Measurements from ENCODE around the gene BCL6. TPM values are rescaled to one million over a fixed set of nuclear protein-coding genes. Genes with fewer than 3 reads are reported as not detected.

BCL6 gene
- total RNA-seq, 2 experiments from 2014 or later = 76.6 to 79.6 TPM

GRCh38 chr3:187792521-187792920, 47.3 kb upstream of the BCL6 start:
- H3K27ac ChIP-seq (ENCODE audit: low read depth in 1 of 2, low read length in 2 of 2) = no peak overlapping the region
- H3K27me3 ChIP-seq (ENCODE audit: control insufficient read depth in 1 of 2, insufficient read depth in 2 of 2, low read length in 2 of 2) = no peaks in the 10 kb centered on the region
- CTCF ChIA-PET = no interaction called here
- H3K27ac Mint-ChIP-seq = no peak overlapping the region
- no peaks in the 10 kb centered on the region for H3K36me3 Mint-ChIP-seq (ENCODE audit: low read depth)
- no peak overlapping the region for H3K4me3 ChIP-seq (ENCODE audit: low read length)
- DNase-seq (no peak), ATAC-seq (ENCODE audit: poor library complexity) (no peak)
- no peaks in the 10 kb centered on the region for H3K36me3 ChIP-seq (ENCODE audit: insufficient read depth, low read length)
- POLR2A ChIA-PET = no interaction called here
- intact Hi-C loops (cut with DNase I, micrococcal nuclease) = no loop called here
- no peaks in the 10 kb centered on the region for H3K9me3 Mint-ChIP-seq
- peaks cover under 1% of the 10 kb centered on the region for H3K4me1 ChIP-seq (ENCODE audit: insufficient read depth, low read length)
- H3K4me1 Mint-ChIP-seq (ENCODE audit: low read depth) = peaks cover 11% of the 10 kb centered on the region
- no peak overlapping the region for H3K4me3 Mint-ChIP-seq
- TF ChIP-seq CTCF (IDR thresholded peaks at IDR 0.05) = no peak
- H3K27me3 Mint-ChIP-seq = no peaks in the 10 kb centered on the region
- H3K9me3 ChIP-seq (ENCODE audit: control insufficient read depth in 1 of 2, insufficient read depth in 1 of 2, low read length in 2 of 2) = no peaks in the 10 kb centered on the region

- no peak for DNase-seq
- ChIA-PET POLR2A (interaction anchor here (0.6 kb wide), 1 partner anchor 281 kb away, joined by 4 read pairs; no protein-coding TSS in a partner anchor), CTCF (interaction anchor here (0.6 kb wide), 1 partner anchor 242 kb away, joined by 3 read pairs; no protein-coding TSS in a partner anchor)
- Histone ChIP-seq H3K27me3 (ENCODE audit: control insufficient read depth in 1 of 2, insufficient read depth in 2 of 2, low read length in 2 of 2) (no peaks in the 10 kb centered on the region), H3K4me3 (ENCODE audit: low read length) (no peak overlapping the region), H3K9me3 (ENCODE audit: control insufficient read depth in 1 of 2, insufficient read depth in 1 of 2, low read length in 2 of 2) (no peaks in the 10 kb centered on the region), H3K36me3 (ENCODE audit: insufficient read depth, low read length) (no peaks in the 10 kb centered on the region), H3K4me1 (ENCODE audit: insufficient read depth, low read length) (no peaks in the 10 kb centered on the region), H3K27ac (ENCODE audit: low read depth in 1 of 2, low read length in 2 of 2) (no peak overlapping the region)
- no peaks in the 10 kb centered on the region for H3K36me3 Mint-ChIP-seq (ENCODE audit: low read depth)
- no peak overlapping the region for H3K27ac Mint-ChIP-seq
- no peak for ATAC-seq (ENCODE audit: poor library complexity)
- no peak for TF ChIP-seq CTCF (IDR thresholded peaks at IDR 0.05)
- H3K9me3 Mint-ChIP-seq = no peaks in the 10 kb centered on the region
- H3K27me3 Mint-ChIP-seq = no peaks in the 10 kb centered on the region
- no peak overlapping the region for H3K4me3 Mint-ChIP-seq
- intact Hi-C loops (cut with DNase I, micrococcal nuclease) = no loop called here
- H3K4me1 Mint-ChIP-seq (ENCODE audit: low read depth) = peaks cover 8% of the 10 kb centered on the region
These were observed 44.6 kb upstream of the BCL6 start for GRCh38 chr3:187789872-187790271.

GRCh38 chr3:187788984-187789857, 44.0 kb upstream of the BCL6 start:
- Histone ChIP-seq H3K36me3 (ENCODE audit: insufficient read depth, low read length) (no peaks in the 10 kb centered on the region), H3K4me3 (ENCODE audit: low read length) (no peak overlapping the region), H3K4me1 (ENCODE audit: insufficient read depth, low read length) (no peaks in the 10 kb centered on the region), H3K9me3 (ENCODE audit: control insufficient read depth in 1 of 2, insufficient read depth in 1 of 2, low read length in 2 of 2) (no peaks in the 10 kb centered on the region), H3K27ac (ENCODE audit: low read depth in 1 of 2, low read length in 2 of 2) (no peak overlapping the region), H3K27me3 (ENCODE audit: control insufficient read depth in 1 of 2, insufficient read depth in 2 of 2, low read length in 2 of 2) (no peaks in the 10 kb centered on the region)
- no peak overlapping the region for H3K4me3 Mint-ChIP-seq
- ChIA-PET POLR2A (interaction anchor here (1.2 kb wide), 1 partner anchor 12 kb away, joined by 3 read pairs; no protein-coding TSS in a partner anchor), CTCF (no interaction called here)
- no peak for ATAC-seq (ENCODE audit: poor library complexity)
- no peaks in the 10 kb centered on the region for H3K9me3 Mint-ChIP-seq
- intact Hi-C loops (cut with DNase I, micrococcal nuclease) = no loop called here
- no peak overlapping the region for H3K27ac Mint-ChIP-seq
- peaks cover 8% of the 10 kb centered on the region for H3K4me1 Mint-ChIP-seq (ENCODE audit: low read depth)
- TF ChIP-seq CTCF (IDR thresholded peaks at IDR 0.05) = no peak
- no peaks in the 10 kb centered on the region for H3K27me3 Mint-ChIP-seq
- DNase-seq = no peak
- no peaks in the 10 kb centered on the region for H3K36me3 Mint-ChIP-seq (ENCODE audit: low read depth)
